CD4-positive, alpha-beta T cell treated with Interleukin-2 at 100 ng/mL for 4 hours (primary cell): Measurements from ENCODE around the gene ORAI3.

Experiments used
- DNase-seq: peaks from one replicate; pipeline ENCODE4 v3.0.0-alpha.2; 2020; ENCODE audit warnings: low spot score

The ORAI3 gene

GRCh38 chr16:30971298-30971697, 22.4 kb downstream of the ORAI3 start:
- no peak for DNase-seq

DNA sequence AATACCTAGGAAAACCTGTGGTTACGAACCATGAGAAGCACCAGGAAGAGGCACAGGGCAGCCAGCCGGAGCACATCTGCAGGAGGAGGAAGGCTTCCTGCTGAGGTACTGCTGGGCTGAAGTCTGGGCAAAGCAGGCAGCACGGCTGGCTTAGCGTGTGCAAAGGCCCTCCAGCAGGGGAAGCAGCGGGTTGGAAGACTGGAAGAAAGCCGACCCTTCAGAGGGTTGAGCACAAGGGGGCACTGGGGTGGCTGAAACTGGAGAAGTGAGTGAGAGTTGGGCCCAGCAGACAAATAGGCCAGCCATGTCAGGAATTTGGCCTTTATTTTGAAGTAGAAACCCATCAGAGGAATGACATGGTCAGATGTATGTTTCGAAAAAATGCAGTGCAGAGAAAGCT, 24.0 kb downstream of the ORAI3 start:
- no peak for DNase-seq

DNA sequence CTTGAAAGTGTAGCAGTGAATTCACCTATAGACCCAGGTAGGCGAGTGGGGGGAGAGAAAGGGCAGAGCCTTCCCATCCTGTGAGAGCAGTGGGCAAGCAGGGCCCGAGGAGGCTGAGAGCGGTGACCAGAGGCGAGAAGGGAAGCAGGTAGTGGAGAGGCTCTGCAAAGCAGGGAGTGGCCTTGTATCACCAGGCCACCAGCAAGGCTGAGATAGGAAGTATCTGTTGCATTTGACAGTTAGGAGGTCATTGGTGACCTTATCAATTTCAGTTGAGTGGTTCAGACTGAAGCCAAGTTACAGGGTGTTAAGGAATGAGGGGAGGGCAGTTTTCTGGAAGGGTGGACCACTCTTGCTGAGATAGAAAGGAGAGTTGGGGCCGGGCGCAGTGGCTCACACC, 25.5 kb downstream of the ORAI3 start:
- no peak for DNase-seq

DNA sequence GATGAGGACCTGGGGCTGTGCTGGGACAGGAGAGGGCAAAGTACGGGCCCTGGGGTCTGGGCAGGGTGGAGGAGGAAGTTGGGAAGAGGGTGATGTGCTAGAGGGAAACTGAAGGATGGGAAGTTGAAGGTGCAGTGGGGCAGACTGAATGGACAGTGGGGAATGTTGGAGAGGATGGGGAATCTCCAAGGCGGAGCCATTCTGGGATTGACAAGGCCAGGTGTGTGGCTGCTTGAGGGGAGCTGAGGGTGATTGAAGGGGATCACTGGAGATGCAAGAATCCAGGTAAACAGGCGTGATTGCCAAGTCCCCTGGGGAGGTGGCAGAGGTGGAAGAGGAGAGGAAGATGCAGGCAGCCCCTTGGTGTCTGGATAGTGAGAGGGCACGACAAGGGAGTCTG, 27.6 kb downstream of the ORAI3 start:
- DNase-seq: no peak

DNA sequence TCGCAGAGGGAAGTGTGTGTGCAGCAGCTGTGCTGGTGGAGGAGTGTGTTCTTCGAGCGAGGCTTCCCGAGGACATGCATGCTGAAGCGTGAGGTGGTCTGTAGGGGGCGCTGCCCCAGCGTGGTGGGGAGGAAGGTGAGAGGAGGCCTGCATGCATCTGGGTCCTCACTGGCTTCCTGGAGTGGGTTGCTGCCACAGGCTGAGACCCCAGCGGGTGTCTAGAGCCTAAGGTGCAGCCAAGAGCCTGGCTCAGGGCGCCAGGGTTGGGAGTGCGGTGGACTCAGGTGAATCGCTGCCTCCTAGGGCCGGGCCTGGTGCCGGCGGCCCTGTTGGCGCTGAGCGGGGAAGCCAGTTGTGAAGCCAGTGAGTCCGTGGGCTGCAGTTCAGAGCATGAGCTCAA, 28.6 kb downstream of the ORAI3 start:
- DNase-seq: no peak

DNA sequence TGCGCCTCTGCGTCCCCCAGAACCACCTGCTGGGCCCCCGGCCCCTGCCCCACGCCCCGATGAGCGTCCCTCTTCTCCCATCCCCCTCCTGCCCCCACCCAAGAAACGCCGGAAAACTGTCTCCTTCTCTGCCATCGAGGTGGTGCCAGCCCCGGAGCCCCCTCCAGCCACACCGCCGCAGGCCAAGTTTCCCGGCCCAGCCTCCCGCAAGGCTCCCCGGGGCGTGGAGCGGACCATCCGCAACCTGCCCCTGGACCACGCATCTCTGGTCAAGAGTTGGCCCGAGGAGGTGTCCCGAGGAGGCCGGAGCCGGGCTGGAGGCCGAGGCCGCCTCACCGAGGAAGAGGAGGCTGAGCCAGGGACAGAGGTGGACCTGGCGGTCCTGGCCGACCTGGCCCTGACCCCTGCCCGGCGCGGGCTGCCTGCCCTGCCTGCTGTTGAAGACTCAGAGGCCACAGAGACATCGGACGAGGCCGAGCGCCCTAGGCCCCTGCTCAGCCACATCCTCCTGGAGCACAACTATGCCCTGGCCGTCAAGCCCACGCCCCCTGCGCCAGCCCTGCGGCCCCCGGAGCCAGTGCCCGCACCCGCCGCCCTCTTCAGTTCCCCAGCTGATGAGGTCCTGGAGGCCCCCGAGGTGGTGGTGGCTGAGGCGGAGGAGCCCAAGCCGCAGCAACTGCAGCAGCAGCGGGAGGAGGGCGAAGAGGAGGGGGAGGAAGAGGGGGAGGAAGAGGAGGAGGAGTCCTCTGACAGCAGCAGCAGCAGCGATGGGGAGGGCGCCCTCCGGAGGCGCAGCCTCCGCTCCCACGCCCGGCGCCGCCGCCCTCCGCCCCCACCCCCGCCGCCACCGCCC, 30.5 kb downstream of the ORAI3 start:
- no peak for DNase-seq

GRCh38 chr16:30980023-30980371, 31.1 kb downstream of the ORAI3 start:
- no peak for DNase-seq

GRCh38 chr16:30980434-30980833, 31.6 kb downstream of the ORAI3 start:
- no peak for DNase-seq

GRCh38 chr16:30980959-30981358, 32.1 kb downstream of the ORAI3 start:
- no peak for DNase-seq

DNA sequence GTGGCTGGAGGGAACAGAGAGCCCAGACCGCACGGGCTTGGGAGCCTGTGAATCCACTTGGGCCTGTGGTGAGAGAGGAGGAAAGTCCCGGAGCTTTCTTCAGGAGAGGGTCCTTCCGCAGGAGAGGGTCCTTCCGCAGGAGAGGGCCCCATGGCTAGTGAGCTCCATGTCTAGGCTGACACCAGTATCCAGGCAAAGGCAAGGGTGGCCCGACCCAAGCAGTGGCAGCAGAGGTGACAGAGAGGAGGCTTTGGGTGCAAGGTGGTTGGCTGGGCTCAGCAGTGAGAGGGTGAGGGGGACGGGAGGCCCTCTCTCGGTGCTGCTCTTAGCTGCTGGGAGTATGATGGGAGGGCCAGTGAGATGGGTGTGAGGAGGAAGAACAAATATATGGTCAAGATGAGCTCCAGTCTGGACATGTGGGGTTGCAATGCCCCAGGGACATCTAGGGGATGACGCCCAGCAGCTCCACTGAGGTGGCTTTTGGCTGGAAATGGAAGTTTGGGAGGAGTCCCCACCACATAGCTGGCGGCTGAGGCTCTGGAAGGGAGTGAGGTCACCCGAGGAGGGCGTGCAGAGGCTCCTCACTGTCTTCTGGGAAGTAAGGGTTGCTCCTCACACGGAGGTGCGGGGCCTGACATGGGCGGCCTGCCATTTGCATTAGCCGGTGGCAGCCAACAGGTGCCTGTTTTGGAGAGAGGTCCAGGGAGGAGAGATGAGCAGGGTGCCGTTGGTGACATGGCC, 33.9 kb downstream of the ORAI3 start:
- DNase-seq: no peak

- DNase-seq: no peak
These were observed 34.5 kb downstream of the ORAI3 start for GRCh38 chr16:30983289-30983889.

DNA sequence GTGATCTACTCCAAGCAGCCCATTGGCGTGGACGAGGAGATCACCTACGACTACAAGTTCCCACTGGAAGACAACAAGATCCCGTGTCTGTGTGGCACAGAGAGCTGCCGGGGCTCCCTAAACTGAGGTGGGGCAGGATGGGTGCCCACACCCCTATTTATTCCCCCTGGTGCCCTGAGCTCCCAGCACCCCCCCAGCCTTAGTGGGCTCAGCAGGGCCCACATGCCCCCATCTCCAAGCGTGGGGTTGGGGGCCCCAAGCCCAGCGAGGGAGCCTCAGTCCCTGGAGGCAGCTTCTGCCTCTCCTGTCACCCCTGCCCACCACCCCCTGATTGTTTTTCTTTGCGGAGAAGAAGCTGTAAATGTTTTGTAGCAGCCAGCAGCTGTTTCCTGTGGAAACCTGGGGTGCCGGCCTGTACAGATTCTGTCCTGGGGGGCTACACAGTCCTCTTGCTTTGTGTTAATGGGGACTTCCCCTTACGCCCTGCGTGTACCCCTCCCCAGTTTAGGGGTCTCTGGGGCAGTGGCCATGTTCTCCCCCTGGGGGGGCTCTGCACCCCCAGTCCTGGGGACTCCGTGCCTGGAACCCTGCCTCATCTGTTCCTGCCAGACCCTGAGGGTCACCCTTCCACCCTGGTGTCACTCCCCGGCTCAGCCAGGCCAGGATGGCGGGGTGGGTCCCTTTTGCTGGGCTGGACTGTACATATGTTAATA, 35.2 kb downstream of the ORAI3 start:
- DNase-seq: no peak

DNA sequence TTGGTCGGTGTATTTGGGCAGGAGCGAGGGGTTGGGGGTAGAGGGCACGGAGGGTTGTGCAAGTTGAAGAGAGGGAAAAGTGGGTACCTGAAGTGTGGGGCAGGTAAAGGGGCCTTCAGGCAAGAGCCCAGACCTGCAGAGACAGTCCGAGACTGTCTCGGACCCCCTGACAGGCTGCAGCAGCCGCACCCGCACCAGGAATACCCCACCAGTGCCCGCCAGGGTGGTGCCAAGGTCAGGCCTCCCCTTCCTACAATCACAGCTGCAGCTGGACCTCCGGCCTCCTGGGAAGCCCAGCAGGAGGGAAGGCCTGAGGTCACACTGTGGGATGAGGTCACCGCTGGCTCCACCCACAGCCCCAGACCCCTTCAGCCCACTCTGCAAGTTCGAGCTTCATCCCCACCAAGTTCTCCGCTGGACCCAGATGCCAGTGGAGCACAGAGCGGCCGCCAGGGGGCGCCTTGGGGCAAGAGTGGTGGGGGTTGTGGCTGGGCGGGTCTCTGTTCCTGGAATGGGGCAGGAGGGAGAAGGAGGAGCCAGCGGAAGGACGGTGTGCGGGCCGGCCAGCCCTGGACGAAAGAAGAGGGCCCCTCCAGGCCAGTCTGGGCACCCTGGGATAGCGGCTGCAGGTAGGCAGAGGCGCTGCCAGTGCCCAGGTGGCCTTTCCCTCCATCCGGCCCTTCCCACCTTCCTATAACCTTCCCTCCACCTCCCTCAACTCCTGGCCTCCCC, 36.0 kb downstream of the ORAI3 start, which contains the start of gene HSD3B7:
TSS of gene HSD3B7 (plus strand) at position 539 of the 732 bp plus-strand sequence. CDS start 452 bp downstream, outside the sequence.
- peak; percentile 79 for DNase-seq

GRCh38 chr16:30985401-30986128, 36.7 kb downstream of the ORAI3 start:
- DNase-seq: no peak

- no peak for DNase-seq
These were observed 37.5 kb downstream of the ORAI3 start for GRCh38 chr16:30986129-30986991.

- DNase-seq: no peak
These were observed 38.8 kb downstream of the ORAI3 start for GRCh38 chr16:30987581-30988190.

- no peak for DNase-seq
These were observed 40.7 kb downstream of the ORAI3 start for GRCh38 chr16:30989469-30990047.

DNA sequence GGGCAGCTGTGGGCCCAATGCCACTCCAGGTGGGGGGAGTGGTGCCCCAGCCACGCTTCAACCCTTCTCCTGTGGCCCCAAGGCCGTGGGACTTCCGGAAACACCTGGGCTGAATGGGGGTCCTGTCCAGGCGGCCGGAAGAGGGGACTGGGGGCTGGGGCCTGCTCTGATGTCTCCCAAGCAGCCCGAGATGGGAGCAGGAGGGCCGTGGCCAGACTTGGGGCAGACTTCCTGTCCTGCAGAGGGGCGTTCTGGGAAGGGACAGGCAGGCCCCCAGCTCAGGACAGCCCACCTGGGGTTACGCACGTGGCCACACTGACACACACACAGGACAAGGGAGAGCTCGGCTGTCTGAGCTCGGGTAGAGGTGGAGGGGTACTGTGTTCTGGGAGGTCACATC, 41.2 kb downstream of the ORAI3 start:
- DNase-seq: no peak

GRCh38 chr16:30991052-30991451, 42.2 kb downstream of the ORAI3 start:
- no peak for DNase-seq
